Right ventricle myocardium superior (tissue), 1 donor: ENCODE data around the gene BMP10. TPM values are rescaled to one million over a fixed set of nuclear protein-coding genes. Genes with fewer than 3 reads are reported as not detected.

Source experiments
- ATAC-seq: fragments of 200-7000 bp; cut with Tn5 transposase; one replicate; pipeline ENCODE4 v1.9.1; 2020; ENCODE audit warnings: mild to moderate bottlenecking; ENCODE audit not compliant: poor library complexity
- DNase-seq: peaks from one replicate; pipeline ENCODE4 v3.0.0-alpha.2; 2020
- intact Hi-C: fragments of 100-400 bp; cut with DNase I; formaldehyde crosslinking; loops from one replicate; pipeline ENCODE4 v1.11.2; 2022
- total RNA-seq: library from RNA; stranded (reverse); fragmentation: NEBNext Ultra II Directional; extraction: Animal tissue kit (Norgen Biotek cat#: 25700); gene quantifications from one replicate; pipeline ENCODE4 v1.2.1, GENCODE V29; 2021
- donor health status: DM: no; HTN: yes; CAD: no; lungs with severe emphysema.

Gene BMP10
- total RNA-seq, 1 donor from 2014 or later, result not detected

DNA sequence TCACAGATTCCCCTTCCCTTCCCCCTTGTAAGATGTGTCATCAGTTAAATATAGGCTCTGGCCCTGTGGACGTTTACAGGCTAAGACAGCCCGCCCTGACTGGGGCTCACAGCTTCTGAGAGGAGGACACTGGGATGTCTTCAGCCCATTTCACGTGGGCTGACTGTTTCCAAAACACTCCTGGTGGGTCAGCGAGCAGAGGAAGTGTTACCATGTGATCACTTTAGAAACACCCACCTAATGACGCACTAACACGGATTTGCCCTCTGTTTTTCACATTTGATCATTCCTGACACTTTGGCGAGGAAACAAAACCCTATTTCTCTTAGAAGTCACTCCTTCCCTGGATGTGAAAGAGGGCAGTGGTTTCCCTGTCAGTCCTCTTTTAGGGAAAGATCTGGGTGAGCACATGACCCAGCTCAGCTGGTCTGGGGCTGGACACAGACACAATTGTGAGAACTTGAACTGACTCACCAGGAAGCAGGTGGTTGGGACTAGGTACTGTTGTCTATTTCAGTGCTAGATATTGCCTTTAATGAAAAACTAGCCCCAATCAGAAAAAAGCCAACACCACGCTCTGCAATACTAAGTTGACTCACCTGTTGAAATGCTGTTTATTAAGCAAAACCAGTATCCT, 38.8 kb downstream of the BMP10 start:
- DNase-seq, result peak; percentile 48
- intact Hi-C loops, result loop anchor here (5.0 kb wide), 1 partner anchor 80 kb away; no protein-coding TSS in a partner anchor
- peak; percentile 33 for ATAC-seq

DNA sequence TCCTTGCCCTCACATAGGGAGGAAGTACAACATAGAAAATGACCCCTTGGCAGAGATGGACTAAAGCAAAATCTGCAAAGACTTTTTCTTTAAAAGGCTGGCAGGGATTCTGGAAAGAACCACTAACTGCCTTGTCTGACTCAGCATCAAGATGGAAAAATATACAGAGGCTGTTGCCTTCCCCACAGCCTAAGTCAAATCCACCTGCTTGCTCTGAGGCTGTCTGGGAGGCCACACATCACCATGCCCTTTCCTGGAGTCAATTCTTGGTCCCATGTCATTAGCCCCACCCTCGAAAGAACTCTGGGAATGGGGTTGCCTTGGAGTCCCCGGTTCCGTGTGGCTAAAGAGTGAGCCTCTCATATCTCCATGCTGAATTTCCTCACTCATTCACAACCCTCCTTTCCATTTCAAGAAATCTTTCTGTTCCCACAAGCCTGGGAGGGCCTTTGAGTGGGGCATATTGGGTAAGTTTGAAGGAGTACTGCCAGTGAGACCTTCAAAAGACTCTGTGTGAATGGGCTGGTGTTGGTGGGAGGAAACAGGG, 39.4 kb downstream of the BMP10 start:
- intact Hi-C loops, result loop anchor here (5.0 kb wide), 1 partner anchor 79 kb away; no protein-coding TSS in a partner anchor
- ATAC-seq, result no peak
- DNase-seq, result no peak

DNA sequence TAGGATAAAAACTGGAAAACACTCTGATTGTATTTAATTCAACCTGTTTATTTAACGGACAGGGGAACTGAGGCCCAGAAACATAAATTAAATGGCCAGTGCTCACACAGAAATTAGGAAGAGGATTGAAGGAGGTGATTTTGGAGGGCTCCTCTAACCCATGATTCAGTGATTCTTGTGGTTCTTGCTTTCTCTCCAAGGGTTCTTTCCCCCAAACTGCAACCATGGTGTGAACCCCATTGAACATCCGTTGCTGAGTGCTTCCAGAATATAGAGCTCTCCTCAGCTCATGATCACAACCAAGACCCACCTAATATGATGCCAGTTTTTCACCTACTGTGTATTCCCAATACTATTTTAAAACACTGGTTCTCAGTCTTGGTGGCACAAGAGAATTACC, 41.4 kb downstream of the BMP10 start:
- ATAC-seq (no peak), DNase-seq (no peak)
- intact Hi-C loops, result loop anchor here (5.0 kb wide), 1 partner anchor 77 kb away; no protein-coding TSS in a partner anchor

DNA sequence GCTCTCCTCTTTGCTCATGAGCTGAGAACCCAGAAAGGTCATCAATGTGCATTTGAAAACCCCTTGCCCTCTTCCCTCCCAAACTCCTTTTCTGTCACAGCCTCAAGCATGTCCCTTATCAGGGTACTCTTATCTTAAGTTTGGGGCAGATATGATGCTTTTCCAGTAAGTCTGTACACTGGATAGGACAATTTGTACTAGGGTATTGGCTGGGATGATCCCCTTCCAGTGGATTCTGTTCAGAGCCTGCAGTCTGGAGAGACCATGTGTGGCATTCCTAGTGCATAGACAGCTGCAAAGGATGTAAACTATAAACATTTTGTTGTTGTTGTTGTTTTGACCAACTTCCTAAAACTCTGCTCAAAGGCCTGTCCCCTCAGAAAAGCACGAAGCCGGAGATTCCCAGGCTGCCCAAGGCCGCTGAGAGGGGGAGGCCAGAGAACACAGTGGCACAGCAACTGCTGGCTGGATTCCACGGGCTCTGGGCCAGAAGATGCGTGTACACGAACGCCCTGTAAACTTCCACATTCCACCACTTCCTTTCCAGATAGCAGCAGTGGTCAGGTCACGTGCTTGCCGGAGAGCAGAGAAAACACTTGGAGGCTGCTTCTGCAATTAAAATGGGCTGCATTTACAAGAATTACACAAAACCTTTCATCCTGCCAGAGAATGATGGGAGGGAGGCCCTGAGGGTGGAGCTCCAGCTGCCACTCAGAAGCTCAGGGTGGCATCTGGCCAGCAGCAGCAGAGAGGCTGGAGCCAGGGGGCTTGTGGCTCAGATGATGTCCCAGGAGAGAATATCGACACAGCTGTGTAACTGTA, 42.1 kb downstream of the BMP10 start:
- intact Hi-C loops, result no loop called here
- DNase-seq (peak; percentile 98), ATAC-seq (peak; percentile 93)

DNA sequence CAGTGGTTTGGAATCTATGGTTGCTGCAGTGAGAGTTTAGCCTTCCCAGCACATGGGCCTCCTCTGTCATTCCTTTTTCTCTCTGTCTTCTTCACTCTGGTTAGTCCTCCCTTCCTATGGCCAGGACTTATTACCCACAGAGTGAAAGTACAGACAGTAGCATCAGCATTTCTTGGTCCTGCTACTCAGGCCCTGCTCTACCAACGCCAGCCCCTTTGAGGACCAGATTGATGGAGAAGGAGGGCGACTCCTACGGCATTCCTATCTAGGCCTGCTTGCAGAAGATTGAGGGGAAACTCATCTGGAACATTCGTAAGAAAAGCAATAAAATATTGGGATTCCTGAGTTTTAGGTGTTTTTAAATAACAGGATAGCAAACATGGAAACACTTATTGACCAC, 43.5 kb downstream of the BMP10 start:
- intact Hi-C loops, result no loop called here
- ATAC-seq (no peak), DNase-seq (no peak)

DNA sequence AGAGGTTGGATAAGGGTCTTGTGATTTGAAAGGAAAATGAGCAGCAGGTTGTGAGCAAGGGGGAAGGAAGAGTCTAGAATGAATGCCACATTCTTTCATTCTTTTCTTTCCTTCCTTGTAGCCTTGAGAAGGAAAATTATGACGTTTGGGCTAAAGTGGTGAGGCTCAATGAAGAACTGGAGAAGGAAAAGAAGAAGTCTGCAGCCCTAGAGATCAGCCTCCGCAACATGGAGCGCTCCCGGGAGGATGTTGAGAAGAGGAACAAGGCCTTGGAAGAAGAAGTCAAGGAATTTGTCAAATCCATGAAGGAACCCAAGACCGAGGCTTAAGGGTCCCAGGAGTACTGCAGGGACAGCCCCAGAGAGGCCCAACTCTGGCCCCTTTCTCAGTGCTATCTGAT, 45.3 kb downstream of the BMP10 start:
- DNase-seq (no peak), ATAC-seq (no peak)
- intact Hi-C loops, result no loop called here

DNA sequence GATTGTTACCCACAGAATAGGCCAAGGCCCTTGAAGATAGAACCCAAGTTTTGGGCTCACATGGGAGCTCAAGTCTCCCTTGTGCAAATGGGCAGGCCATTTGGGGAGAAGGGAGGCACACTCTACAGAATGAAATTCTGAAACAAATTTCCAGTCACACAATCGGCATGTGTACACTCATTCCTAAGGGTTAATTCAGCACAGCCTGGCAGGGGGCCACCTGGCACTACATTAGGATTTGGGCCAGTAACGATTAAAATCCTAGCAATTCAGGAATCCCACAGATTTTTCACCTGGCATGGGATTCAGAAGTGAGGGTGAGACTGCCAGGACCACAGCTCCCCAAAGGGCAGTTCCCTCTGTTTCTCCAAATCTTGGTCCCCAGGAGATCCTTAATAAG, 46.4 kb downstream of the BMP10 start:
- no peak for DNase-seq
- no peak for ATAC-seq
- intact Hi-C loops, result no loop called here

DNA sequence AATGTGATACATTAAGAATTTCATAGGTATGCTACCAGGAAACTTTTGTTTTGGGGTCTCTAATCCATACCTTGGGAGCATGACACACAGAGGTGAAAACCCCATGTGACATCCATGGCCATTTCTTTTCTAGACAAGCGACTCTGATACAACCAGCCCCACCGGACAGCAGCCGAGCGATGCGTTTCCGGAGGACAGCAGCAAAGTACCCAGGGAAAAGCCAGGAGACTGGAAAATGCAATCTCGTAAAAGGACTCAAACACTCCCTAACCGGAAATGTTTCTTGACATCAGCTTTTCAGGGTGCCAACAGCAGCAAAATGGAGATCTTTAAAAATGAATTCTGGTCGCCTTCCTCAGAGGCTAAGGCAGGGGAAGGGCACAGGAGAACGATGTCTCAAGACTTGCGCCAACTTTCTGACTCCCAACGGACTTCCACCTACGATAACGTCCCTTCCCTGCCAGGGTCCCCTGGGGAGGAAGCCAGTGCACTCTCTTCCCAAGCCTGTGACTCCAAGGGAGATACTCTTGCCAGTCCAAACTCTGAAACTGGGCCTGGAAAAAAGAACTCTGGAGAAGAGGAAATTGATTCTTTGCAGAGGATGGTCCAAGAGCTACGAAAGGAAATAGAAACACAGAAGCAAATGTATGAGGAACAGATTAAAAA, 48.9 kb downstream of the BMP10 start:
- DNase-seq (no peak), ATAC-seq (no peak)
- intact Hi-C loops, result no loop called here

DNA sequence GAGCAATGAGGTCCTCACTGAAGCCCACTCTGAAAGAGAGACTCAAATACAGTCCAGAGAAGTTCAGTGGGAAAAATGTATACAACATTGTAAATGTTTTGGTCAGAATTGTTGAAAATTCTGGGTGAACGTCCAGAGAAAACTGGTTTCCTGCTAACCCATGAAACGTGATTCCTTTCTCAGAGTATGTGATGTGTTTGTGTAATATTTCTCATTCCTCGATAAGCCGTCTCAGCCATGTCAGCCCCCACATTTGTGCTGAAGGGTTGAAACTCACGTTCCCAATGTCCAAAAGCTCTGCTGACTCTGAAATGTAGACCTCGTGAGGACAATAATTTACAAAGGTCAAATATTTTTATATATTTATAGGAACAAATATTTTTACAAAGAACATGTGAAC, 51.6 kb downstream of the BMP10 start:
- ATAC-seq (no peak), DNase-seq (no peak)
- intact Hi-C loops, result no loop called here

DNA sequence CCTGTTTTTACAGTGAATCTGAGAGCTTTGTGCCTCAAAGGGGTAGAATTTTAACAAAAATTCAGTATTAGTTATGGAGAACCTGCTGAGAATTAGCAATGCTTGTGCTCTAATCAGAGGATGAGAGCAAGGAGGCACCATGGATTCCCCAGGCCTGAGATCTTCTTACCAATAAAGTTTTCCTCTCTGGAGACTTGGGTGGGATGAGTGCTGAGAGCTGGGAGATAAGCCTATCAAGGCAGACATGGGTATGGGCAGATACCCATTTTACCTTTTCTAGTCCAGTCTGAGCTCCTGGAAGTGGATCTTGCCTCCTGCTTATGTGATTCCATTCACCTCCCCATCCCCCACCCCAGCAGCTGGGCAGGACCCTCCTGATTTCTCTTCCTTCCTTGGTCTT, 53.9 kb downstream of the BMP10 start:
- intact Hi-C loops, result no loop called here
- no peak for DNase-seq
- no peak for ATAC-seq

Other genes with a start within 250 kb of the BMP10 start
- gene PROKR1, start 227.8 kb downstream of the BMP10 start, total RNA-seq, result not detected
- 7.3 TPM for gene ARHGAP25, start 136.6 kb downstream of the BMP10 start, total RNA-seq
- gene GKN2, start 81.5 kb upstream of the BMP10 start, total RNA-seq, result not detected
- gene GKN1, start 103.2 kb upstream of the BMP10 start, total RNA-seq, result not detected
- gene ANTXR1, start 141.8 kb upstream of the BMP10 start, total RNA-seq, result 31.2 TPM